BLaER1 (cell line): ENCODE data around the gene DIPK1A.
"Not testable (repeated sequence)": the region's sequence is repeated elsewhere in the genome, so short reads cannot be mapped to it uniquely, and the experiment has no call there.

Source experiments
- H3K27ac ChIP-seq: shearing (Covaris generic); formaldehyde crosslinking; 2 replicates; pipeline ENCODE4 v1.8.1; 2022
- H3K27me3 ChIP-seq: shearing (Covaris generic); formaldehyde crosslinking; 2 replicates; pipeline ENCODE4 v1.8.1; 2022
- H3K36me3 ChIP-seq: shearing (Covaris generic); formaldehyde crosslinking; 2 replicates; pipeline ENCODE4 v1.8.1; 2022
- H3K4me1 ChIP-seq: shearing (Covaris generic); formaldehyde crosslinking; 2 replicates; pipeline ENCODE4 v1.8.1; 2022
- H3K4me2 ChIP-seq: shearing (Covaris generic); formaldehyde crosslinking; 2 replicates; pipeline ENCODE4 v1.8.1; 2022
- H3K4me3 ChIP-seq: shearing (Covaris generic); formaldehyde crosslinking; 2 replicates; pipeline ENCODE4 v1.8.1; 2022
- H3K9ac ChIP-seq: shearing (Covaris generic); formaldehyde crosslinking; 2 replicates; pipeline ENCODE4 v1.8.1; 2022
- H3K9me3 ChIP-seq: shearing (Covaris generic); formaldehyde crosslinking; 2 replicates; pipeline ENCODE4 v1.8.1; 2022
- H4K20me1 ChIP-seq: shearing (Covaris generic); formaldehyde crosslinking; 2 replicates; pipeline ENCODE4 v1.8.1; 2022
- Cebpa-rat ChIP-seq: shearing (Covaris generic); IDR thresholded peaks from 2 replicates; pipeline ENCODE4 v1.8.1; 2022

The DIPK1A gene

GRCh38 chr1:92980732-92981647 lies 19.7 kb upstream of the DIPK1A start:
- no peaks in the 10 kb centered on the region for H3K27me3 ChIP-seq
- no peak overlapping the region for H3K4me3 ChIP-seq
- no peak for TF ChIP-seq Cebpa-rat
- no peak overlapping the region for H3K4me2 ChIP-seq
- no peaks in the 10 kb centered on the region for H4K20me1 ChIP-seq
- H3K36me3 ChIP-seq, result no peaks in the 10 kb centered on the region
- no peaks in the 10 kb centered on the region; the same call in 1 of the 2 replicates for H3K4me1 ChIP-seq
- H3K9ac ChIP-seq, result no peak overlapping the region
- peaks cover 27% of the 10 kb centered on the region for H3K9me3 ChIP-seq
- no peak overlapping the region for H3K27ac ChIP-seq

- no peak overlapping the region for H3K9ac ChIP-seq
- H3K9me3 ChIP-seq, result no peaks in the 10 kb centered on the region
- no peaks in the 10 kb centered on the region for H4K20me1 ChIP-seq
- H3K27ac ChIP-seq, result no peak overlapping the region
- H3K27me3 ChIP-seq, result no peaks in the 10 kb centered on the region
- peaks cover 40% of the 10 kb centered on the region for H3K4me1 ChIP-seq
- no peak overlapping the region for H3K4me3 ChIP-seq
- TF ChIP-seq Cebpa-rat, result no peak
- H3K4me2 ChIP-seq, result peak overlapping the region; percentile 50
- no peaks in the 10 kb centered on the region for H3K36me3 ChIP-seq
These were observed 14.4 kb upstream of the DIPK1A start for GRCh38 chr1:92975551-92976232.

GRCh38 chr1:92974112-92974511 lies 12.8 kb upstream of the DIPK1A start:
- not testable (repeated sequence) for H3K27me3 ChIP-seq, H3K4me3 ChIP-seq, H4K20me1 ChIP-seq, H3K9ac ChIP-seq, H3K27ac ChIP-seq, H3K9me3 ChIP-seq, H3K36me3 ChIP-seq
- Histone ChIP-seq H3K4me2 (peak overlapping the region; percentile 61; the same call in 1 of the 2 replicates), H3K4me1 (peaks cover 40% of the 10 kb centered on the region)

- Histone ChIP-seq H3K36me3 (no peaks in the 10 kb centered on the region), H4K20me1 (no peaks in the 10 kb centered on the region), H3K9me3 (no peaks in the 10 kb centered on the region), H3K4me3 (no peak overlapping the region), H3K4me2 (peak overlapping the region; percentile 61), H3K27me3 (no peaks in the 10 kb centered on the region), H3K9ac (no peak overlapping the region), H3K27ac (0 out of 2 replicates have a peak overlapping the region, but pooled peaks have one; percentile 23), H3K4me1 (peaks cover 45% of the 10 kb centered on the region)
- no peak for TF ChIP-seq Cebpa-rat
These were observed 12.1 kb upstream of the DIPK1A start for GRCh38 chr1:92973203-92973897.

GRCh38 chr1:92972409-92973129 lies 11.3 kb upstream of the DIPK1A start:
- no peak for TF ChIP-seq Cebpa-rat
- Histone ChIP-seq H3K27me3 (no peaks in the 10 kb centered on the region), H3K9me3 (no peaks in the 10 kb centered on the region), H4K20me1 (no peaks in the 10 kb centered on the region), H3K4me1 (peaks cover 52% of the 10 kb centered on the region), H3K27ac (no peak overlapping the region), H3K4me3 (no peak overlapping the region), H3K36me3 (no peaks in the 10 kb centered on the region), H3K9ac (no peak overlapping the region), H3K4me2 (peak overlapping the region; percentile 61)

- H3K9ac ChIP-seq, H3K27ac ChIP-seq, H3K36me3 ChIP-seq, H3K9me3 ChIP-seq, H3K4me3 ChIP-seq, H3K27me3 ChIP-seq, H4K20me1 ChIP-seq: not testable (repeated sequence)
- Histone ChIP-seq H3K4me2 (peak overlapping the region; percentile 61; the same call in 1 of the 2 replicates), H3K4me1 (peaks cover 52% of the 10 kb centered on the region)
These were observed 10.7 kb upstream of the DIPK1A start for GRCh38 chr1:92971932-92972331.

- Histone ChIP-seq H3K4me1 (peaks cover 52% of the 10 kb centered on the region), H3K9me3 (no peaks in the 10 kb centered on the region), H3K4me2 (no peak overlapping the region), H3K27ac (no peak overlapping the region), H4K20me1 (no peaks in the 10 kb centered on the region), H3K4me3 (no peak overlapping the region), H3K36me3 (no peaks in the 10 kb centered on the region), H3K27me3 (no peaks in the 10 kb centered on the region), H3K9ac (no peak overlapping the region)
- TF ChIP-seq Cebpa-rat, result no peak
These were observed 9.9 kb upstream of the DIPK1A start for GRCh38 chr1:92970990-92971689.

- no peak for TF ChIP-seq Cebpa-rat
- H3K9ac ChIP-seq, result no peak overlapping the region
- no peaks in the 10 kb centered on the region for H3K27me3 ChIP-seq
- H3K27ac ChIP-seq, result no peak overlapping the region
- H4K20me1 ChIP-seq, result no peaks in the 10 kb centered on the region
- H3K4me1 ChIP-seq, result peaks cover 49% of the 10 kb centered on the region
- no peaks in the 10 kb centered on the region for H3K9me3 ChIP-seq
- no peak overlapping the region for H3K4me3 ChIP-seq
- H3K36me3 ChIP-seq, result no peaks in the 10 kb centered on the region
- H3K4me2 ChIP-seq, result no peak overlapping the region
These were observed 8.3 kb upstream of the DIPK1A start for GRCh38 chr1:92969517-92969916.
